HEK293T (cell line): ENCODE data around the gene KRTAP4-7.

Experiments
- ARNT ChIP-seq: fragments of 450-650 bp; IDR thresholded peaks from 2 replicates; pipeline ENCODE4 v1.6.1; 2017; ENCODE audit warnings: mild to moderate bottlenecking
- BHLHE40 ChIP-seq: fragments of 450-650 bp; IDR thresholded peaks from 2 replicates; pipeline ENCODE4 v1.6.1; 2016; ENCODE audit warnings: mild to moderate bottlenecking, moderate library complexity, borderline replicate concordance
- CTBP1 ChIP-seq: fragments of 450-650 bp; IDR thresholded peaks from 2 replicates; pipeline ENCODE4 v1.6.1; 2016; ENCODE audit warnings: borderline replicate concordance
- ELF4 ChIP-seq: fragments of 450-650 bp; IDR thresholded peaks from 2 replicates; pipeline ENCODE4 v1.6.1; 2017; ENCODE audit warnings: antibody characterized with exemption
- FOXA1 ChIP-seq: fragments of 450-650 bp; IDR thresholded peaks from 2 replicates; pipeline ENCODE4 v1.6.1; 2016; ENCODE audit warnings: mild to moderate bottlenecking
- FOXM1 ChIP-seq: fragments of 450-650 bp; IDR thresholded peaks from 2 replicates; pipeline ENCODE4 v1.6.1; 2017; ENCODE audit warnings: mild to moderate bottlenecking, borderline replicate concordance
- L3MBTL2 ChIP-seq: fragments of 450-650 bp; conservative IDR thresholded peaks from 2 replicates; pipeline ENCODE4 v1.6.1; 2016; ENCODE audit warnings: mild to moderate bottlenecking
- SP1 ChIP-seq: fragments of 450-650 bp; IDR thresholded peaks from 2 replicates; pipeline ENCODE4 v1.6.1; 2017
- SUZ12 ChIP-seq: fragments of 450-650 bp; IDR thresholded peaks from 2 replicates; pipeline ENCODE4 v1.6.1; 2016; ENCODE audit warnings: mild to moderate bottlenecking
- TARDBP ChIP-seq: fragments of 450-650 bp; IDR thresholded peaks from 2 replicates; pipeline ENCODE4 v1.6.1; 2016

- no peak for TF ChIP-seq CTBP1
- no peak for TF ChIP-seq BHLHE40
- no peak for TF ChIP-seq ARNT
- no peak for TF ChIP-seq TARDBP
- TF ChIP-seq FOXM1, result no peak
- no peak for TF ChIP-seq L3MBTL2
- TF ChIP-seq SP1, result no peak
- TF ChIP-seq FOXA1, result no peak
- no peak for TF ChIP-seq SUZ12
- no peak for TF ChIP-seq ELF4
These were observed 35.5 kb upstream of the KRTAP4-7 start for GRCh38 chr17:41048441-41048840.
